ENCODE results near the gene NRF1.

- peak in 3 of 5 experiments; percentile 26 to 38 (median 33) for TF ChIP-seq CTCF (IDR thresholded peaks at IDR 0.05)
- TF ChIP-seq POLR2A (IDR thresholded peaks at IDR 0.05), result no peak
- no peak for TF ChIP-seq EP300 (IDR thresholded peaks at IDR 0.05)
Measured at GRCh38 chr7:129664029-129665012, 52.8 kb downstream of the NRF1 start.

All from tibial nerve (tissue), 4 donors.